ENCODE measurements around the gene UBE2C.

- TF ChIP-seq POLR2A (IDR thresholded peaks at IDR 0.05), result no peak
- no peak for TF ChIP-seq CTCF (IDR thresholded peaks at IDR 0.05)
Measured at GRCh38 chr20:45848421-45848820, 36.0 kb downstream of the UBE2C start.
